Pulmonary artery endothelial cell (primary cell): ENCODE measurements around the gene SLC16A4. TPM values are rescaled to one million over a fixed set of nuclear protein-coding genes. Genes with fewer than 3 reads are reported as not detected.
"Not testable (repeated sequence)": the region's sequence is repeated elsewhere in the genome, so short reads cannot be mapped to it uniquely, and the experiment has no call there.

Experiments used
- DNase-seq: peaks from one replicate; pipeline ENCODE4 v3.0.0-alpha.2; 2011; ENCODE audit warnings: low read depth, low spot score
- total RNA-seq: library from RNA; depleted of rRNA; stranded (reverse); fragments of >200 nt; gene quantifications from 2 replicates; pipeline ENCODE4 v1.2.3, GENCODE V29; 2014

SLC16A4 gene
- total RNA-seq = 15.3 and 19.4 TPM in 2 replicates

- DNase-seq = peak; percentile 10
Observed at GRCh38 chr1:110390692-110391245, at the start of gene SLC16A4. SLC16A4 (minus strand) TSS chr1:110391026; CDS start chr1:110389323, 1,703 bp downstream.

- not testable (repeated sequence) for DNase-seq
Observed at GRCh38 chr1:110439873-110440272, 49.0 kb upstream of the SLC16A4 start.

- DNase-seq = no peak
Observed at GRCh38 chr1:110438893-110439292, 48.1 kb upstream of the SLC16A4 start.

- not testable (repeated sequence) for DNase-seq
Observed at GRCh38 chr1:110437645-110438299, 46.9 kb upstream of the SLC16A4 start.

- DNase-seq = no peak
Observed at GRCh38 chr1:110436635-110437034, 45.8 kb upstream of the SLC16A4 start.

- DNase-seq = no peak
Observed at GRCh38 chr1:110434946-110435345, 44.1 kb upstream of the SLC16A4 start.

GRCh38 chr1:110433803-110434202 lies 43.0 kb upstream of the SLC16A4 start:
- no peak for DNase-seq

GRCh38 chr1:110433213-110433612 lies 42.4 kb upstream of the SLC16A4 start:
- DNase-seq = no peak

- no peak for DNase-seq
Observed at GRCh38 chr1:110430901-110431300, 40.1 kb upstream of the SLC16A4 start.

- DNase-seq = no peak
Observed at GRCh38 chr1:110430366-110430765, 39.5 kb upstream of the SLC16A4 start.

- DNase-seq = no peak
Observed at GRCh38 chr1:110428946-110429345, 38.1 kb upstream of the SLC16A4 start.

- no peak for DNase-seq
Observed at GRCh38 chr1:110426854-110427253, 36.0 kb upstream of the SLC16A4 start.

- no peak for DNase-seq
Observed at GRCh38 chr1:110425612-110426152, 34.9 kb upstream of the SLC16A4 start.

GRCh38 chr1:110424699-110425611 lies 34.1 kb upstream of the SLC16A4 start:
- DNase-seq = no peak

GRCh38 chr1:110420874-110421793 lies 30.3 kb upstream of the SLC16A4 start:
- no peak for DNase-seq

GRCh38 chr1:110420023-110420662 lies 29.3 kb upstream of the SLC16A4 start:
- DNase-seq = no peak

GRCh38 chr1:110418729-110419128 lies 27.9 kb upstream of the SLC16A4 start:
- DNase-seq = no peak

- not testable (repeated sequence) for DNase-seq
Observed at GRCh38 chr1:110413045-110413444, 22.2 kb upstream of the SLC16A4 start.

- DNase-seq = peak; percentile 17
Observed at GRCh38 chr1:110412576-110412975, 21.8 kb upstream of the SLC16A4 start.

- DNase-seq = no peak
Observed at GRCh38 chr1:110411173-110411735, 20.4 kb upstream of the SLC16A4 start.
